ENCODE data around the gene MAGEB2.

The MAGEB2 gene

GRCh38 chrX:30224536-30224935, 9.2 kb downstream of the MAGEB2 start:
- no peak for ATAC-seq
- TF ChIP-seq ISL1 (CRISPR knock-in tag; IDR thresholded peaks at IDR 0.05) = no peak
- TF ChIP-seq PPARA (CRISPR knock-in tag; IDR thresholded peaks at IDR 0.05; ENCODE audit: borderline replicate concordance) = no peak
- TF ChIP-seq ARNTL (CRISPR knock-in tag; IDR thresholded peaks at IDR 0.05; ENCODE audit: borderline replicate concordance, low read depth) = no peak
- TF ChIP-seq ZC3H10 (CRISPR knock-in tag; IDR thresholded peaks at IDR 0.05) = no peak
- no peak for TF ChIP-seq OSR1 (CRISPR knock-in tag; IDR thresholded peaks at IDR 0.05)

GRCh38 chrX:30228526-30228925, 13.2 kb downstream of the MAGEB2 start:
- ATAC-seq = no peak
- no peak for TF ChIP-seq POU6F1 (CRISPR knock-in tag; IDR thresholded peaks at IDR 0.05; ENCODE audit: borderline replicate concordance, low read depth)
- TF ChIP-seq ZC3H10 (CRISPR knock-in tag; IDR thresholded peaks at IDR 0.05) = no peak

- no peak; the same call in 2 of the 3 replicates for ATAC-seq
- TF ChIP-seq CREB5 (CRISPR knock-in tag; IDR thresholded peaks at IDR 0.05; ENCODE audit: low read depth) = no peak
- no peak for TF ChIP-seq ZFP3 (CRISPR knock-in tag; IDR thresholded peaks at IDR 0.05)
- TF ChIP-seq SNAI2 (CRISPR knock-in tag; IDR thresholded peaks at IDR 0.05) = no peak
- no peak for TF ChIP-seq TOX (CRISPR knock-in tag; IDR thresholded peaks at IDR 0.05; ENCODE audit: borderline replicate concordance)
These were observed 15.0 kb downstream of the MAGEB2 start, which contains the start of gene MAGEB3 for GRCh38 chrX:30230395-30230794. Gene MAGEB3 (plus strand): TSS chrX:30230657. CDS start chrX:30235925, 5,268 bp downstream.

GRCh38 chrX:30241724-30242415, 26.5 kb downstream of the MAGEB2 start, which contains the start of gene MAGEB4:
Gene MAGEB4 (plus strand): TSS chrX:30242000. CDS start chrX:30242136, 136 bp downstream.
- TF ChIP-seq CREB5 (CRISPR knock-in tag; IDR thresholded peaks at IDR 0.05; ENCODE audit: low read depth) = no peak
- no peak for TF ChIP-seq ZNF8 (CRISPR knock-in tag; IDR thresholded peaks at IDR 0.05)
- no peak for TF ChIP-seq PPARA (CRISPR knock-in tag; IDR thresholded peaks at IDR 0.05; ENCODE audit: borderline replicate concordance)
- no peak for TF ChIP-seq GLIS3 (CRISPR knock-in tag; IDR thresholded peaks at IDR 0.05)
- TF ChIP-seq RARB (CRISPR knock-in tag; IDR thresholded peaks at IDR 0.05) = no peak
- TF ChIP-seq CSDC2 (CRISPR knock-in tag; IDR thresholded peaks at IDR 0.05) = no peak
- TF ChIP-seq ZFP30 (CRISPR knock-in tag; IDR thresholded peaks at IDR 0.05) = no peak
- TF ChIP-seq ISL1 (CRISPR knock-in tag; IDR thresholded peaks at IDR 0.05) = no peak
- no peak for TF ChIP-seq ZNF565 (CRISPR knock-in tag; conservative IDR thresholded peaks at IDR 0.05; ENCODE audit: low read depth)
- no peak for TF ChIP-seq TOX (CRISPR knock-in tag; IDR thresholded peaks at IDR 0.05; ENCODE audit: borderline replicate concordance)
- TF ChIP-seq ZC3H10 (CRISPR knock-in tag; IDR thresholded peaks at IDR 0.05) = no peak
- no peak for TF ChIP-seq POU6F1 (CRISPR knock-in tag; IDR thresholded peaks at IDR 0.05; ENCODE audit: borderline replicate concordance, low read depth)
- TF ChIP-seq PATZ1 (CRISPR knock-in tag; IDR thresholded peaks at IDR 0.05; ENCODE audit: borderline replicate concordance) = no peak
- ATAC-seq = no peak

All from SK-N-SH treated with all-trans-retinoic acid at 6 μM for 48 hours (cell line).